Neuron (in vitro differentiated cells): ENCODE data around the gene SF3B2.
"Not testable (repeated sequence)": the region's sequence is repeated elsewhere in the genome, so short reads cannot be mapped to it uniquely, and the experiment has no call there.

Experiments
- H2AFZ ChIP-seq: one replicate; pipeline ENCODE4 v1.6.1; 2013; ENCODE audit warnings: low read depth, mild to moderate bottlenecking, inconsistent platforms, low read length, moderate library complexity
- H3K27me3 ChIP-seq: one replicate; pipeline ENCODE4 v1.6.1; 2013; ENCODE audit warnings: low read length; ENCODE audit not compliant: insufficient read depth
- H3K36me3 ChIP-seq: one replicate; pipeline ENCODE4 v1.6.1; 2013; ENCODE audit warnings: low read length; ENCODE audit not compliant: insufficient read depth
- H3K4me1 ChIP-seq: one replicate; pipeline ENCODE4 v1.6.1; 2013; ENCODE audit warnings: low read length; ENCODE audit not compliant: insufficient read depth
- H3K4me3 ChIP-seq: 2 replicates; pipeline ENCODE4 v1.5.1; 2013; ENCODE audit warnings: mild to moderate bottlenecking, low read length, moderate library complexity
- H3K9me3 ChIP-seq: one replicate; pipeline ENCODE4 v1.6.1; 2013; ENCODE audit warnings: low read length

SF3B2 gene

GRCh38 chr11:66077927-66078326 is 25.8 kb downstream of the SF3B2 start:
- Histone ChIP-seq H3K9me3 (no peaks in the 10 kb centered on the region), H3K4me3 (no peak overlapping the region), H3K36me3 (peaks cover 10% of the 10 kb centered on the region), H2AFZ (no peak overlapping the region), H3K27me3 (no peaks in the 10 kb centered on the region), H3K4me1 (no peaks in the 10 kb centered on the region)

GRCh38 chr11:66078949-66079348 is 26.8 kb downstream of the SF3B2 start:
- H3K27me3 ChIP-seq, H3K4me1 ChIP-seq, H2AFZ ChIP-seq, H3K9me3 ChIP-seq, H3K4me3 ChIP-seq, H3K36me3 ChIP-seq: not testable (repeated sequence)

- Histone ChIP-seq H3K4me3 (no peak overlapping the region), H3K4me1 (no peaks in the 10 kb centered on the region)
These were observed 28.1 kb downstream of the SF3B2 start for GRCh38 chr11:66080055-66080817.

GRCh38 chr11:66081505-66081904 is 29.3 kb downstream of the SF3B2 start:
- no peaks in the 10 kb centered on the region for H3K9me3 ChIP-seq
- no peaks in the 10 kb centered on the region for H3K36me3 ChIP-seq
- H3K4me3 ChIP-seq, result no peak overlapping the region
- no peaks in the 10 kb centered on the region for H3K4me1 ChIP-seq
- no peaks in the 10 kb centered on the region for H3K27me3 ChIP-seq
- H2AFZ ChIP-seq, result no peak overlapping the region

More at GRCh38 chr11:66080055-66080817, 28.1 kb downstream of the SF3B2 start:
- Histone ChIP-seq H3K27me3 (no peaks in the 10 kb centered on the region), H2AFZ (no peak overlapping the region), H3K9me3 (no peaks in the 10 kb centered on the region), H3K36me3 (no peaks in the 10 kb centered on the region)

GRCh38 chr11:66082946-66083698 is 31.0 kb downstream of the SF3B2 start:
- no peaks in the 10 kb centered on the region for H3K36me3 ChIP-seq
- no peak overlapping the region for H2AFZ ChIP-seq
- no peaks in the 10 kb centered on the region for H3K27me3 ChIP-seq
- no peaks in the 10 kb centered on the region for H3K9me3 ChIP-seq
- H3K4me3 ChIP-seq, result no peak overlapping the region
- H3K4me1 ChIP-seq, result no peaks in the 10 kb centered on the region

- Histone ChIP-seq H3K4me1 (no peaks in the 10 kb centered on the region), H3K9me3 (no peaks in the 10 kb centered on the region), H3K36me3 (no peaks in the 10 kb centered on the region), H3K27me3 (no peaks in the 10 kb centered on the region), H3K4me3 (no peak overlapping the region), H2AFZ (no peak overlapping the region)
These were observed 31.6 kb downstream of the SF3B2 start for GRCh38 chr11:66083767-66084166.

- Histone ChIP-seq H3K4me1 (no peaks in the 10 kb centered on the region), H3K27me3 (no peaks in the 10 kb centered on the region), H3K36me3 (no peaks in the 10 kb centered on the region), H2AFZ (no peak overlapping the region), H3K9me3 (no peaks in the 10 kb centered on the region), H3K4me3 (no peak overlapping the region)
These were observed 32.8 kb downstream of the SF3B2 start for GRCh38 chr11:66084821-66085475.

- no peaks in the 10 kb centered on the region for H3K27me3 ChIP-seq
- no peaks in the 10 kb centered on the region for H3K4me1 ChIP-seq
- no peaks in the 10 kb centered on the region for H3K36me3 ChIP-seq
- no peak overlapping the region for H2AFZ ChIP-seq
- H3K9me3 ChIP-seq, result no peaks in the 10 kb centered on the region
- H3K4me3 ChIP-seq, result no peak overlapping the region
These were observed 35.2 kb downstream of the SF3B2 start for GRCh38 chr11:66087148-66087908.

- no peaks in the 10 kb centered on the region for H3K4me1 ChIP-seq
- no peak overlapping the region for H2AFZ ChIP-seq
- H3K27me3 ChIP-seq, result no peaks in the 10 kb centered on the region
- H3K4me3 ChIP-seq, result no peak overlapping the region
- no peaks in the 10 kb centered on the region for H3K9me3 ChIP-seq
- H3K36me3 ChIP-seq, result no peaks in the 10 kb centered on the region
These were observed 36.9 kb downstream of the SF3B2 start for GRCh38 chr11:66089067-66089466.

GRCh38 chr11:66090288-66090687 is 38.1 kb downstream of the SF3B2 start:
- Histone ChIP-seq H3K4me3 (no peak overlapping the region), H3K27me3 (no peaks in the 10 kb centered on the region), H2AFZ (no peak overlapping the region), H3K4me1 (no peaks in the 10 kb centered on the region), H3K9me3 (no peaks in the 10 kb centered on the region), H3K36me3 (no peaks in the 10 kb centered on the region)

GRCh38 chr11:66092125-66092524 is 40.0 kb downstream of the SF3B2 start:
- not testable (repeated sequence) for H2AFZ ChIP-seq, H3K27me3 ChIP-seq, H3K9me3 ChIP-seq, H3K4me1 ChIP-seq, H3K36me3 ChIP-seq, H3K4me3 ChIP-seq

- not testable (repeated sequence) for H3K9me3 ChIP-seq, H3K4me3 ChIP-seq, H3K4me1 ChIP-seq, H3K36me3 ChIP-seq, H2AFZ ChIP-seq, H3K27me3 ChIP-seq
These were observed 47.6 kb downstream of the SF3B2 start for GRCh38 chr11:66099746-66100145.
